ENCODE data around the gene ERAP2.

- no peak for TF ChIP-seq EP300 (IDR thresholded peaks at IDR 0.05; ENCODE audit: borderline replicate concordance in 1 of 2, control insufficient read depth in 1 of 2, low read depth in 2 of 2, low read length in 2 of 2)
- TF ChIP-seq EGR1 (IDR thresholded peaks at IDR 0.05; ENCODE audit: borderline replicate concordance in 1 of 2, low read depth in 2 of 2, low read length in 2 of 2), result no peak
- no peak for TF ChIP-seq NRF1 (conservative IDR thresholded peaks at IDR 0.05; ENCODE audit: low read depth, low read length)
- TF ChIP-seq MTA3 (IDR thresholded peaks at IDR 0.05; ENCODE audit: borderline replicate concordance, low read length), result no peak
- no peak for TF ChIP-seq ZBTB4 (CRISPR knock-in tag; IDR thresholded peaks at IDR 0.05)
- no peak for TF ChIP-seq SMAD1 (IDR thresholded peaks at IDR 0.05; ENCODE audit: low read depth, partially characterized antibody)
- TF ChIP-seq NFYB (IDR thresholded peaks at IDR 0.05; ENCODE audit: insufficient read depth, low read depth, low read length), result no peak
- no peak for TF ChIP-seq TCF12 (IDR thresholded peaks at IDR 0.05; ENCODE audit: low read depth, low read length)
- TF ChIP-seq REST (IDR thresholded peaks at IDR 0.05; ENCODE audit: low read depth, low read length), result no peak
- TF ChIP-seq CBX3 (IDR thresholded peaks at IDR 0.05; ENCODE audit: borderline replicate concordance, low read depth), result no peak
- TF ChIP-seq EZH2 (IDR thresholded peaks at IDR 0.05; ENCODE audit: borderline replicate concordance, control insufficient read depth, low read depth, low read length), result no peak
These were observed 67.5 kb downstream of the ERAP2 start for GRCh38 chr5:96943799-96944198.

Data from GM12878 (cell line).